Middle frontal gyrus (tissue), 1 donor: ENCODE data around the gene HNRNPL.

Source experiments
- DNase-seq: peaks from one replicate; pipeline ENCODE4 v3.0.0-alpha.2; 2015; ENCODE audit warnings: low spot score; ENCODE audit errors: extremely low spot score

The HNRNPL gene

DNA sequence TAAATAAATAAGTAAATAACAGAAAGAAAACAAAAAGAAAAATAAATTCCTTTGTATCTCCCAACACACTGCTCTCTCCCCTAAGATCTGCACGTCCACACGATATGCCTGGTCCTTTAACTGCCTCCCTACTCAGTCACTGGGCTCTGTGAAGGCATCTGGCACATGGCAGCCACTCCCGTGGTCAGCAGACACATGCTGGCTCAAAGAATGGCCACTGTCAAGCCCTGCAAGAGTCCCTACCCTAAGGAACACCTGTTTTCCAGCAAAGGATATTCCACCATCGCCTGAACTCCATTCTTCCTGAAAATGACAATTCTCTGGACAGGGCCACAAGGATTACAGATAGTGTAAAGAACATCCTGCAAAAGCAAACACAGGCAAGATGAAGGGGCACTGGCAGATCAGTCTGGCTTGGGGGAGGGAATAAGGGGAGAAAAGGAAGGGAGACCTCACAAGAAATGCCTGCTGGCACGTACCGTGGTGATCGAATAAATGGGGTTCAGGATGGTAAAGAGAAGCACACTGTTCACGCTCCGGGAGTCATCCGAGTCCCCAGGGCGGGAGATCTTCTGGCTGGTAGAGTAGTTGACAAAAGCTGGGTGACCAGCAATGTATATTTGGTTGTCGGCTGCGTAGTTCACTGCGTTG lies 4.3 kb downstream of the HNRNPL start:
- no peak for DNase-seq

DNA sequence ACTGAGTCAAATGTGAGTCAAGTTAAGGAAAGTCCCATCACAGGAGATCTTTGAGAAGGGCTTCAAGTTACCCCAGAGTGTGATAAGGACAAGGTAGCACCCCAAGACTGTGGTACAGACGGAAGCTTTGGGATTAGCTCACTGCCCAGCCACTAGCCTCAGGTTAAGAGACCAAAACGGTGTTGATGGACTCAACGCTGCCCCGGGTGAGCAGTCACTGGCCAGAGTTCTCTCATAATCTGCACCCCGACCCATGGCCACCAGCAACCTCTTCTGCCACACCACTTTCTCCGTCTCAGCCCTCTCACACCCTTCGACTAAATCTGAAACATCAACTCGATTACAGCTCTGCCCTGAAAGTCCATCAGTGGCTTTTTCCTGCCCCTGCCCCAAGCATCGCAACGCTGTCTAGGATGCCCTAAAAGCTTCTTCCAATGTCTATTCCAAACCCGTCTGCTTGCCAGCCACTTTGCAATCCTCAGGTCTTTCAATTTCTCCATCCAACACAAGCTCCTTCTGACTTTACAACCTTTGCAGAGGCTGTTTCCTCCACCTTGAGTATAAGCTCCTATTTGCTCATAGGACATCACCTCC lies 5.6 kb downstream of the HNRNPL start:
- no peak for DNase-seq

GRCh38 chr19:38843175-38843758 lies 6.5 kb downstream of the HNRNPL start:
- no peak for DNase-seq

DNA sequence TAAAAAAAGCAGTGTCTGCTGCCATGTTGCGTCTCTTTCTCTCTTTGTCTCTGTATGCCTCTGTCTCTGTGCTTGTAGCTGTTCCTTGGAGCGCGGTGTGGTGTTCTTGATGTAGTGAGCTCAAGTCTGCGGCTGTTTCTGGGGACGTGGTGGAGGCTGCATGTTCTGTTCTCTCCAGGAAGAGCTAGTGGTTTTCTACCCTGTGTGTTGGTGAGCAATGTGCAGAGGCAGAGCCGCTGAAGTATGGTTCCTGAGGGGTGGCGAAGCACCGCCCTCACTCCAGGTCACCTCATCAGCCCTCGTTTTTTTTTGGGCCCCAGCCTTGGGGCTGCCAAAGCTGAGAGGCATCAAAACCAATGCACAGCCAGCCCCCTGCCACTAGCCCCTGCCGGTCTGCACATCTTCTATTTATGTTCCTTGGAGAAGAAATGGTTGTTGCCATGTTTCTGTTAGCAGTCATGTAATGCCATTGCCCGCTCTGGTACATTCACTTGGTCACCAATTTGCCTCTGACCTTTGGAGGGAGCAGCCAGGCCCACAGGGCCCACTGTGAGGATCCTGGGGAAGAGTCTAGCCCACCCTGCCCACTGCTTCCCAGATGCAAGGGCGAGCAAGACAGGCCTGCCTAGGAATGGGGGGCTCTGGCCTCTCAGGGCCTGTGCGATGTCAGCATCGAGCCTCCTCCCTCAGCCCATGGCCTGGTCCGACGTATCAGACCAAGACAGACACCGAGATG lies 7.2 kb downstream of the HNRNPL start:
- no peak for DNase-seq

GRCh38 chr19:38841787-38842438 lies 7.9 kb downstream of the HNRNPL start:
- DNase-seq, result no peak

- DNase-seq, result no peak
These were observed 8.5 kb downstream of the HNRNPL start for GRCh38 chr19:38841180-38841766.

DNA sequence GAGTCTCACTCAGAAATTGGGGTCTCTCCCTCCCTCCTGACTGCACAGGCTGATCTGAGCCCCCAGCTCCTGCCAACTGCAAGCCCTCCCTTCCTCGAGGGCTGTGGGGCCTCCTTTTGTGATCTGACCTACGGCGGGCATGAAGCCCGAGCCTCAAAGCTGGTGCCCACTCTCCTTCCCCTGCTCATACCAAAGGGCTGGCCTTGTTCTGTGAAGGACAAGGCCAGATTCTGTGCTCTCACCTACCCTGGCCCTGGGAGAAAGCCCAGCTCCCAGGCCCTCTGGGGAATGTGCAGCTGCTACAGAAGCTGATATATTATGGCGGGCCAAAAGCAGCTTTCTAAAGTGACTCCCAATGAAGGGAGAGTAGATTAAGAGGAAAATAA lies 9.2 kb downstream of the HNRNPL start:
- no peak for DNase-seq

- DNase-seq, result no peak
These were observed 9.8 kb downstream of the HNRNPL start for GRCh38 chr19:38839816-38840582.

DNA sequence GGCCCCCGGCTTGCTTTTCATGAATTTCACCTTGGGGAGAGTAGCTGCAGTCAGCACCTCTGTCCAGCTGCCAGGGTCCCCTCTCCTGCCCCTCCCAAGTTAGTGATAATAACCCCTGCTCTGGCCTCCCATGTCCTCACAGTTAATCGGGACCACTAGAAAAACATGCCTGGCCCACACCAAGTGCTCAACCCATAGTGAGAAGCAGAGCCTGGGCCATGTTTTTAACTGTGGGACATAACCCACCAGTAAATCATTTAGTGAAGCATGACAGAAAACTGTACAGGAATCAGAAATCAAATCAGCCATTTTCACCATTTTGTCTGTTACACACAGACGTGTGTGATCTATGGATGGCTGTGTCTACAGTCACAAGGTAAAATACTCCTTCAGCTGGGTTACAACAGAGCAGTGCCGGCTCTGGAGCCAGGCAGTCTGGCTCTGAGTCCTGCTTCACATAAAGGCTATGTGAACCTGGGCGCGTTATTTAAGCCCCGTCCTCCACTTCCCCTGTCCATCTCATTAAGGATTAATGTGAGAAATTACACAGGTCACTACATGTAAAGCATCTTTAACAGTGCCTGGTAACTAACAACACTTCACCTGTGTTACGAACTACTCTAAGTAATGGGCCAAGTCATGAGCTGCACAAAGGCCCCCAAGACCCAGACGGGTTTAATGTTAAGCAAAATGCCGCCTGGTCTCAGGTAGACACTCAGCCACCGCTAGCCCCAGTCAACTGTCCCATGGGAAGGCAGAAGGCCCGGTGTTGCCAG lies 10.6 kb downstream of the HNRNPL start:
- DNase-seq, result no peak

GRCh38 chr19:38838208-38838985 lies 11.4 kb downstream of the HNRNPL start:
- no peak for DNase-seq

- no peak for DNase-seq
These were observed 12.1 kb downstream of the HNRNPL start for GRCh38 chr19:38837656-38838121.

GRCh38 chr19:38836983-38837626 lies 12.7 kb downstream of the HNRNPL start:
- DNase-seq, result no peak

- DNase-seq, result no peak
These were observed 13.4 kb downstream of the HNRNPL start for GRCh38 chr19:38836159-38836982.

DNA sequence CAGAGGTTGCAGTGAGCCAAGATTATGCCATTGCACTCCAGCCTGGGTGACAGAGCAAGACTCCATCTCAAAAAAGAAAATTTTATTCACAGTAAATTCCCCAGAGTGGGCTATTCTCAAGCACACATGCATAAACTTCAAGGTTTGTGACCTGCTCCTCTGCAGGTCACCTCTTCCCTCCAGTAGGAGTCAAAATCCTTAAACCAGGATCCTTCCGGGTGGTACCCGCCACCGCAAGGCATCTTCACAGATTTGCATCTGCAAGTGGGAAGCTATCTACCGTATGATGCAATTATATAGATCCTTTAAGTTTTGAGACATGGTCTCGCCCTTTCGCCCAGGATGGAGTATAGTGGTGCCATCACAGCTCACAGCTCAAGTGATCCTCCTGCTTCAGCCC lies 15.2 kb downstream of the HNRNPL start:
- DNase-seq, result no peak

GRCh38 chr19:38834104-38834490 lies 15.7 kb downstream of the HNRNPL start:
- DNase-seq, result no peak

DNA sequence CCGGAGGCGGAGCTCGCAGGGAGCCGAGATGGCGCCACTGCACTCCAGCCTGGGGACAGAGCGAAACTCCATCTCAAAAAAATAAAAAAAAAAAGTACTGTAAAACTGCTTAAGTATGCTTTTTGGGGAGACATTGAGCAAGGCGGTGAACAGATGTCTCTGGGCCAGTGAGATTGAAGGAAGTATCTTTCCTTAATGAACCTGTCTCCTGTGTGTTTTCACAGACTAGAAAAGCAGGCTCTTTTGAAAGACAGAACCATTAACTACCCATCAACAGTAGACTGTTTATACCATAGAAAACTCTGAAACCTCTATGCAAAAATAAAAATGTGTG lies 16.7 kb downstream of the HNRNPL start:
- DNase-seq, result no peak

GRCh38 chr19:38831142-38831605 lies 18.6 kb downstream of the HNRNPL start:
- DNase-seq, result no peak
